ENCODE data around the gene MPEG1.

- TF ChIP-seq CTCF (IDR thresholded peaks at IDR 0.05) (no peak), POLR2A (IDR thresholded peaks at IDR 0.05) (no peak)
These were observed 46.3 kb upstream of the MPEG1 start for GRCh38 chr11:59259047-59259446.

Measured in Peyer's patch (tissue), 4 donors.